AG20443 (cell line): ENCODE results near the gene ZBTB7A.

Experiments used
- DNase-seq: peaks from one replicate; pipeline ENCODE4 v3.0.0; 2012; ENCODE audit warnings: low spot score, mixed read lengths

Gene ZBTB7A

GRCh38 chr19:4053423-4054324 is 13.0 kb downstream of the ZBTB7A start:
- DNase-seq, result no peak

GRCh38 chr19:4052993-4053422 is 13.7 kb downstream of the ZBTB7A start:
- DNase-seq, result no peak

GRCh38 chr19:4052114-4052992 is 14.3 kb downstream of the ZBTB7A start:
- DNase-seq, result peak; percentile 78

- DNase-seq, result peak; percentile 83
Measured at GRCh38 chr19:4051175-4052101, 15.3 kb downstream of the ZBTB7A start.

- no peak for DNase-seq
Measured at GRCh38 chr19:4049432-4049831, 17.3 kb downstream of the ZBTB7A start.

GRCh38 chr19:4046946-4047683 is 19.6 kb downstream of the ZBTB7A start:
- DNase-seq, result no peak

GRCh38 chr19:4046362-4046691 is 20.4 kb downstream of the ZBTB7A start:
- no peak for DNase-seq

- no peak for DNase-seq
Measured at GRCh38 chr19:4045597-4046361, 20.9 kb downstream of the ZBTB7A start.

- no peak for DNase-seq
Measured at GRCh38 chr19:4044990-4045465, 21.7 kb downstream of the ZBTB7A start.

GRCh38 chr19:4043966-4044715 is 22.6 kb downstream of the ZBTB7A start:
- no peak for DNase-seq

GRCh38 chr19:4043401-4043800 is 23.3 kb downstream of the ZBTB7A start:
- DNase-seq, result no peak

GRCh38 chr19:4042731-4043082 is 24.0 kb downstream of the ZBTB7A start:
- DNase-seq, result no peak

- no peak for DNase-seq
Measured at GRCh38 chr19:4042064-4042730, 24.5 kb downstream of the ZBTB7A start.

- DNase-seq, result no peak
Measured at GRCh38 chr19:4038661-4039423, 27.9 kb downstream of the ZBTB7A start.

- no peak for DNase-seq
Measured at GRCh38 chr19:4038057-4038456, 28.6 kb downstream of the ZBTB7A start.

GRCh38 chr19:4037301-4037949 is 29.3 kb downstream of the ZBTB7A start:
- DNase-seq, result no peak

- DNase-seq, result no peak
Measured at GRCh38 chr19:4036576-4037300, 30.0 kb downstream of the ZBTB7A start.
